Thymus (tissue), 11 donors: ENCODE results near the gene CEBPA. TPM values are rescaled to one million over a fixed set of nuclear protein-coding genes. Genes with fewer than 3 reads are reported as not detected.

Experiments used
- DNase-seq, 9 donors: peaks; one replicate each; pipeline ENCODE4 v3.0.0-alpha.2; 2013; ENCODE audit warnings: low spot score in 9 of 9, low read depth in 6 of 9, missing footprints in 1 of 9
- H3K27ac ChIP-seq, 2 donors: one replicate each; pipeline ENCODE4 v1.5.1; 2013; ENCODE audit warnings: control low read depth in 1 of 2, low read depth in 1 of 2, low read length in 1 of 2, mild to moderate bottlenecking in 1 of 2, moderate library complexity in 1 of 2
- H3K27me3 ChIP-seq, 2 donors: one replicate each; pipeline ENCODE4 v1.5.1; 2013; ENCODE audit warnings: low read length in 1 of 2; ENCODE audit not compliant: control insufficient read depth in 2 of 2, insufficient read depth in 1 of 2
- H3K36me3 ChIP-seq, 2 donors: one replicate each; pipeline ENCODE4 v1.5.1; 2013; ENCODE audit warnings: low read length in 1 of 2, mild to moderate bottlenecking in 1 of 2, moderate library complexity in 1 of 2; ENCODE audit not compliant: control insufficient read depth in 2 of 2, insufficient read depth in 2 of 2
- H3K4me1 ChIP-seq, 2 donors: one replicate each; pipeline ENCODE4 v1.5.1; 2013; ENCODE audit warnings: low read length in 2 of 2; ENCODE audit not compliant: control insufficient read depth in 2 of 2, insufficient read depth in 2 of 2
- H3K4me3 ChIP-seq, 2 donors: one replicate each; pipeline ENCODE4 v1.5.1; 2013; ENCODE audit warnings: low read length in 2 of 2, control low read depth in 1 of 2, mild to moderate bottlenecking in 1 of 2
- H3K9me3 ChIP-seq, 2 donors: one replicate each; pipeline ENCODE4 v1.5.1; 2013; ENCODE audit warnings: low read length in 1 of 2, mild to moderate bottlenecking in 1 of 2; ENCODE audit not compliant: control insufficient read depth in 2 of 2, insufficient read depth in 1 of 2
- WGBS: extraction: QIAGEN DNeasy Blood & Tissue Kit; methylation state at CpG from one replicate; pipeline ENCODE4 v1.1.7; 2013; 5-methylcytosine and 5-hydroxymethylcytosine counted together
- polyA plus RNA-seq: library from polyadenylated mRNA; stranded (reverse); fragments of 200-250 nt; gene quantifications from one replicate; pipeline ENCODE4 v1.2.3, GENCODE V29; 2013
- total RNA-seq: library from RNA; stranded (reverse); fragments of 120-200 nt; gene quantifications from one replicate; pipeline ENCODE4 v1.2.4, GENCODE V29; 2013
- donor health status: healthy.

Gene CEBPA
- total and polyA plus RNA-seq, 2 donors: 7.0 to 10.1 TPM

DNA sequence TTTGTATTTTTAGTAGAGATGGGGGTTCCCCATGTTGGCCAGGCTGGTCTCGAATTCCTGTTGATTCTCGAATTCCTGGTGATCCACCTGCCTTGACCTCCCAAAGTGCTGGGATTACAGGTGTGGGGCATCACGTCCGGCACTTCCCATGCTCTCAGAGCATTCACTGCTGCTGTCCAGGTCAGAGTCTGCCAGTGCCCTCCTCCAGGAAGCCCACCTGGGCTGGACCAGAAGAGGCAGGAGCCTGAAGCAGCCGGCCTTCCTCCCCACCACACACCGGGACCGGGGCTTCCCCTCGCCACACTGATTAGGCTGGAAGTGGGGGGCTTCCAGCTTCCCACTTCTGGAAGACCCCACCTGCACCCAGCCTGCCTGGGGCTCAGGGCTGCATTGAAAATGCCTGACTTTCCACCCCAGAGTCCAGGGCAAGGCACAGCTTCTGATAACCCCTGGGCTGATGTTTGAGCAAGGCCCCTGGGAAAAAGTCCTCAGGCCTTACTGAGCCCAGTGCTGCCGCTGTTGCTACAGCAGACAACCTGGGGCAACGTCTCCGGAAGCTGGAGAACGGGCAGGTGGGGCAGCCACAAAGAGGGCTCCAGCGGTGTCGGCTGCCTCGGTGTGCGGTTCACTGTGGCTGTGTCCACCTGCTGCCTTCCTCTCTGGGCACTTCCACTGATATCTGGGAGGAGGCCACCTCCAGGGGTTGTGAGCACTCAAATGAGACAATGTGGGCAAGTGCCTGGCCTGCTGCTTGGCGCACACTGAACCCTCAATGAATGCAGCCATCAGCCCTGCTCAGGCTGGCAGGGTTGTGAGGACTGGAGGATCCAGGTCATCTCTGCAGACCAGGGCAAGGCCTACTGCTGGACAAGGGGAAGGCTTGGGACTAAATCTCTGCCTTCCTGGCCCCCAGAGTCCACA lies 22.6 kb downstream of the CEBPA start:
- H3K27ac ChIP-seq: no peak overlapping the region
- H3K4me3 ChIP-seq: no peak overlapping the region
- no peak for DNase-seq
- no peaks in the 10 kb centered on the region for H3K36me3 ChIP-seq
- 91% methylated on average over 17 of the region's 17 CpGs for WGBS
- H3K9me3 ChIP-seq: no peaks in the 10 kb centered on the region
- no peaks in the 10 kb centered on the region for H3K4me1 ChIP-seq
- no peaks in the 10 kb centered on the region for H3K27me3 ChIP-seq

DNA sequence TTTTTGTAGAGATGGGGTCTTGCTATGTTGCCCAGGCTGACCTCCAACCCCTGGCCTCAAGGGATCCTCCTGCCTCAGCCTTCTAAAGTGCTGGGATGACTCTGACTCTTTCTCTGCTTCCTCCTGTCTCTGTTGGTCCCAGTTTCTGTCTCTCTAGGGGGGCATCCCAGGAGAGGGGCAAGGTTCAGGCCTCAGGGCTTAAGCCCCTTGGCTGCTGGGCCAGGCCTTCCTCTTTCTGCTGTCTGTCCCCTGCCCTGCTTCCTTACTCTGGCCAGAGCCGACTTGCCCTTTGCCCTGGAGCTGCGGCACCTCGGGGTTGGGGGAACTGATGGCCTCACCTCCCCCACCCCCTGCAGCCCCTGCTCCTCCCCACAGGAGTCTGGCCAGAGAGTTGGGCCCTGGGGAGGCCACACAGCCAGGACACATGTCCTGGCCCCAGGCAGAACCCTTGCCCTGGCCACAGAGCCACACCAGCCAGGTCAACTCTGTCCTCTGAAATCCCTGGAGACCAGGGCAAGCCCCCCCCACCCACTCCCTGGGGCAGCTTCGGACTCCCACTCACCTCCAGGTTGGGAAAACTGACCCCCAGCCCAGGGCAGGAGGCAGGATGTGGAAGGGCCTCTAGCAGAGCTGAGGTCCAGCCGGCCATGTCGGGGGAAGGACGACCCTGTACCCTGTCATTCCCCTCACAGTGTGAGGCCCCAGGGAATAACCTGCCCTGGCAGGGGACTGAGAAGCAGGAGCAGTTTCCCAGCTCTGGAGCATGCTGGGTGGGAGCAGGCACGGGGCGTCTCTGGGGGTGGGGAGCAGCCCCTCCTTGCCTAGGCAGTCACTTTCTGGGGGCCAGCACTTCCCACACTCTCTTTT lies 23.7 kb downstream of the CEBPA start:
- no peak overlapping the region for H3K27ac ChIP-seq

DNA sequence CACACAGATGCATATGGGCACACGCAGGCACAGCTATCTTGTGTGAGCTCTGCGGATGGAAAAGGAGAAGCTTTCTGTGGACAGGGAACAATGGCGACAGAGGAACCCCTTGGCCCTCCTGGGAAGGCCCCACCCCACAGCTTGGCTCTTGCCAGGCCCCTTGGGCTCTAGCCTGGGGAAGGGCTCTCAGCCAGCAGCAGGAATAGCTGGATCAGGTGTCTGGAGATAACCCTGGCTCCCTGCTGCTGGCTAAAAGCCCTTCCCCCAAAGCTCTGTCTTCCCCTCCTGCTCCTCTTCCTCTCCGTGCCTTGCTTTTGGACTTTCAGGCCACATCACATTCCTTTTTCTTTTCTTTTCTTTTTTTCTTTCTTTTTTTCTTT lies 24.3 kb downstream of the CEBPA start:
- no peak for DNase-seq
- Histone ChIP-seq H3K9me3 (no peaks in the 10 kb centered on the region), H3K27me3 (no peaks in the 10 kb centered on the region), H3K4me1 (no peaks in the 10 kb centered on the region), H3K27ac (no peak overlapping the region), H3K36me3 (no peaks in the 10 kb centered on the region), H3K4me3 (no peak overlapping the region)
- WGBS: 93% methylated on average over 4 of the region's 4 CpGs

More for the DNA sequence above, 23.7 kb downstream of the CEBPA start:
- Histone ChIP-seq H3K36me3 (no peaks in the 10 kb centered on the region), H3K9me3 (no peaks in the 10 kb centered on the region), H3K4me1 (no peaks in the 10 kb centered on the region), H3K4me3 (no peak overlapping the region), H3K27me3 (no peaks in the 10 kb centered on the region)
- DNase-seq: no peak
- WGBS: 93% methylated on average over 9 of the region's 9 CpGs

DNA sequence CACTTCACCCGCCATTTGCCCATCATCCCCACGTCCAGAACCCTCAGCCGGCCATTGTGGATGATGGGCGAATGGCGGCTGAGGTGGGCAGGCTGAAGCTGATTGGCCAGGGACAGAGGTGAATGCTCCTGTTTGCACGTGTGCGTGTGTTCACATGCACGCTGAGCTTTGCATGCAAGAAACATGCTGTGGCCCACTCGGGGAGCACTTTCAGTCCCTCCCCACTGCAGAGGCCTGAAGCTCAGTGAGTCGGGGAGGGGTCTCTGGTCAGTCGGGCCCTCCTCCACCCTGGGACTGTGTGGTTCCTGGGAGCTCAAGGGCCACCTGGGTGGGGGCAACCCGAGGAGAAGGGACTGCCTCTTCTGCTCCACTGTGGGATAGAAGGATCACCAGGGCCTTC lies 24.9 kb downstream of the CEBPA start:
- Histone ChIP-seq H3K9me3 (no peaks in the 10 kb centered on the region), H3K36me3 (no peaks in the 10 kb centered on the region), H3K27me3 (no peaks in the 10 kb centered on the region), H3K4me3 (no peak overlapping the region), H3K27ac (no peak overlapping the region), H3K4me1 (no peaks in the 10 kb centered on the region)
- WGBS: 96% methylated on average over 12 of the region's 12 CpGs
- DNase-seq: no peak

DNA sequence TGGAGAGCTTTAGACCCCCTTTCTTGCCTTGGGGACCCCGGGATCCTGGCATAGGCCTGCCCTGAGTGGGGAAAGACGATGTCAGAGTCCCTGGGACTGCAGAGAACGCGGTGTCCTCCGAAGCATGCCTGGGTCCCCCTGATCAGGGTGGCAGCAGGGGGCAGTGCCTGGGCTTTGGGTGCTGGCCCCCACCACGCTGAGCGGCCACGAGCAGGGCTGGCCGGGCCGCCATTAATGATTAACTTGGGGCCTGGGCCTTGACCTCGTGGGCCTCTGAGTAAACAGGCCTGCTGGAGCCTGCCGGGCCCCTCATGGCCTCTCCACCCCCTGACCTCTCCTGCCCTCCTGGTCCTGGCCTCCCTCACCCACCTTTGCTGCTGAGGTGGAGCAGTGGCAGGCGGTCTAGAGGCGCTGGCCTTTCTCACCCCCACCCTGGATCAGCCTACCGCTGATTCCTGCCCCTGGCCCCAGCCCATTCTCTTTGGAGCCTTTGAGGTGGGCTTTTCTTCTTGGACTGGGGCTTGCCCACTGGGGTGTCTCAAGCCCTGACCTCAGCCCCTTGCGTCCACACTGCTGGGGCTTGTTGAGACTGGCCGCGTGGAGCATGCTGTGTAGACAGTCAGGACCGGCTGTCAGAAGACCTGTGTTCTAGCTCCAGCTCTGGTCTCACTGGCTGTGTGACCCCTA lies 26.3 kb downstream of the CEBPA start:
- H3K27ac ChIP-seq: no peak overlapping the region

DNA sequence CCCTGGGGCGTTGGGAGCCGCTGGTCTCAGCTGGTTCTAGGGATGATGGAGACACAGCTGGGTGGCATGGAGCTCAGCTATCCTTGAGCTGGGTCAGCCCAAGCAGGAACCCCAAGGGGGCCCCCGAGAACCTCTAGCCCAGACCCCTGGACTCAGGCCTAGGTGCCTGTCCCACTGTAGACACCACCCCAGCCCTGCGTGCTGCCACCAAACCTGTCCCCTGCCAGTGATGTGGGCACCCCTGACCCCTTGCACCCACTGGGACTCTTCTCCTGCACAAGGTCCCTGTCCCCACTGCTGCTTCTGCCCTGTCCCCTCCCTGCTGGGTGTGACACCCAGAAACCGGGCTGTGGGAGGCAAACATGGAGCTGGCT lies 26.8 kb downstream of the CEBPA start:
- Histone ChIP-seq H3K4me3 (no peak overlapping the region), H3K9me3 (no peaks in the 10 kb centered on the region), H3K4me1 (no peaks in the 10 kb centered on the region), H3K27me3 (no peaks in the 10 kb centered on the region), H3K36me3 (no peaks in the 10 kb centered on the region), H3K27ac (no peak overlapping the region)
- WGBS: 90% methylated on average over 5 of the region's 5 CpGs
- DNase-seq: no peak

More for the DNA sequence above, 26.3 kb downstream of the CEBPA start:
- DNase-seq: no peak
- no peaks in the 10 kb centered on the region for H3K36me3 ChIP-seq
- no peaks in the 10 kb centered on the region for H3K9me3 ChIP-seq
- H3K27me3 ChIP-seq: no peaks in the 10 kb centered on the region
- no peak overlapping the region for H3K4me3 ChIP-seq
- no peaks in the 10 kb centered on the region for H3K4me1 ChIP-seq
- 97% methylated on average over 19 of the region's 19 CpGs for WGBS

DNA sequence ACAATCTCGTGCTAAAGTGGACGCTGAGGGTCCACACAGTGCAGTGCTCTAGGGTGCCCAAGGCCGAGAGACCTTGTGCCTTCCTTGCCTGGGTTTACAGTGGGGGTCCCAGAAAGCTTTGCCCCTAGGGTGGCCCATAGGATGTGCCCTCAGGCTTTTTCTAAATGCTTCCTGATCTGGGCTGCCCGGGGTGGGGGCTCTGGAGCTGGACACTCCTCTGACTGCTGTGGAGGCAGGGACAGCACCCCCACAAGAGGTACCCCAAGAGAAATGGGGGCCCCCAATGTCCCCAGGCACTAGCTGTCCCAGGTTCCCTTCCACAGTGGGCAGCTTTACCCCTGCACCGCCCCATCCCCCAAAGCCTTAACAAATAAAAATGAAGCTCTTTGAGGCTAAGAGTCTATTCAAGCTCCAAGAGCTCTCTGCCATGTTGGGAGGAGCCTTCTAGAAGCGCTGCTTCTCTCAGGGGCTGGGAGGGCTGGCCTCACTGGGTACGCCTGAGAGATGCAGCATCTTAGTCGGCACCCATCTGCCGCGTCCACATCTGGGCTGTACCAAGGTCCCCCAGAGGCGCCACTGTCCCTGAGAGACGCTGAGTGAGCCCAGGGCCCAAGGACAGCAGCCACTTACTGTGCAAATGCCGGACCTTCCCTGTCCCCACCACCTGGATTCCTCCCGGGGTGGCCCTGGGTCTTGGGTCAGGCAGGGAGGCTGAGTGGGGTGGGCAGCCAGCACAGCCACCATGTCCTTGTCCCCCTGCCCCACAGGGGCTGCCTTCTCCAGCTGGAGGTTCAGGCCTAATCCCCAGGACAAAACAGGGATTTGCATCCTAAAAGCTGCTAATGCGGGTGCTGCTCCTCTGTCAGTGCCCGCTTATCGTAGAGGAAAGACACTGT lies 27.4 kb downstream of the CEBPA start:
- WGBS: 93% methylated on average over 17 of the region's 17 CpGs
- H3K27ac ChIP-seq: no peak overlapping the region
- DNase-seq: no peak
- no peaks in the 10 kb centered on the region for H3K4me1 ChIP-seq
- H3K9me3 ChIP-seq: no peaks in the 10 kb centered on the region
- no peaks in the 10 kb centered on the region for H3K27me3 ChIP-seq
- H3K36me3 ChIP-seq: no peaks in the 10 kb centered on the region
- no peak overlapping the region for H3K4me3 ChIP-seq

DNA sequence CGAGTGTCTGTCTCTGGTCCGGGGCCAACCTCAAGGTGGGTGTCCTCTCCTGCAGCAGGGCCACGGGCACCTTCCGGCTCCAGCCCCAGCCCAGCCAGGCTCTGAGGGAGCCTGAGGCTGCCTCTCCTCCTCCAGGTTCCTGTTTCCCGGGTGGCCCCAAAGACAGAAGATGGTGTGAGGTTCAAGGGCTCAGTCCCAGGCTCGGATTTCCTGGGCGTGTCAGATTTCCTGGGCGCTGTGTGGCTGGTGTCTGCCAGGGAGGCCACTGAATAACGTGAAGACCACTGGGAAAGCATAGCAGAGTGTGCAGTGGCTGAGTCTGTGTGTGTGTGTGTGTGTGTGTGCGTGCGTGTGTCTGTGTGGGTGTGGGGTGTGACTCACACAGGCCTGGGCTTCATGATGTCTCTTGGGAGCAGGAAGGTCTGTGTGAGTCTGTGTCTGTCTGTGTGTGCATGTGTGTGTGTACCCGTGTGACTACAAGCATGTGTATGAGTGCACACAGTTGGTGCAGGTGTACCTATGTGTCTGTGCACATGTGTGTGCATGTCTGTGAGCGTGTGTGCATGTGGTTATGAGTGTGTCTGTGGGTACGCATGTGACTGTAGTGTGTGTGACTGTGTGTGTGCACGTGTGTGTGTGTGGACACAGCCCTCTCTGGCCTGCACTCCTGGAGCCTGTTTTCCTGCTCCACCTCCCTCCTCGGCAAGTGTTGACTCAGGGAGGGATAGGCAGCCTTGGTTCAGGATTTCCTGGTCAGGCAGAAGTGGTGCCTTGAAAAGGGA lies 28.3 kb downstream of the CEBPA start:
- no peak for DNase-seq
- H3K27me3 ChIP-seq: no peaks in the 10 kb centered on the region
- no peaks in the 10 kb centered on the region for H3K36me3 ChIP-seq
- no peaks in the 10 kb centered on the region for H3K9me3 ChIP-seq
- H3K4me1 ChIP-seq: no peaks in the 10 kb centered on the region
- no peak overlapping the region for H3K27ac ChIP-seq
- H3K4me3 ChIP-seq: no peak overlapping the region
- 86% methylated on average over 16 of the region's 16 CpGs for WGBS
